ELF-1 (cell line): Measurements from ENCODE around the gene RNF168.
"Not testable (repeated sequence)": the region's sequence is repeated elsewhere in the genome, so short reads cannot be mapped to it uniquely, and the experiment has no call there.

ENCODE experiments used
- DNase-seq: peaks from one replicate; pipeline ENCODE4 v3.0.0-alpha.2; 2016; ENCODE audit warnings: low read depth, low spot score

The RNF168 gene

GRCh38 chr3:196463804-196464203, 39.8 kb downstream of the RNF168 start:
- DNase-seq, result no peak

- no peak for DNase-seq
Measured at GRCh38 chr3:196463478-196463756, 40.2 kb downstream of the RNF168 start.

GRCh38 chr3:196462680-196463477, 40.7 kb downstream of the RNF168 start:
- DNase-seq, result not testable (repeated sequence)

GRCh38 chr3:196458063-196458462, 45.5 kb downstream of the RNF168 start:
- no peak for DNase-seq

- DNase-seq, result not testable (repeated sequence)
Measured at GRCh38 chr3:196457470-196457869, 46.1 kb downstream of the RNF168 start.

GRCh38 chr3:196454935-196455334, 48.6 kb downstream of the RNF168 start:
- DNase-seq, result no peak

- peak; percentile 26 for DNase-seq
Measured at GRCh38 chr3:196445391-196445790, 58.2 kb downstream of the RNF168 start.

GRCh38 chr3:196444500-196444894, 59.1 kb downstream of the RNF168 start:
- DNase-seq, result no peak

- no peak for DNase-seq
Measured at GRCh38 chr3:196440696-196441095, 62.9 kb downstream of the RNF168 start.

GRCh38 chr3:196440041-196440537, 63.5 kb downstream of the RNF168 start:
- no peak for DNase-seq

- DNase-seq, result peak; percentile 96
Measured at GRCh38 chr3:196432137-196432879, 71.3 kb downstream of the RNF168 start, which contains the start of gene UBXN7. UBXN7 (minus strand) TSS chr3:196432427; CDS start chr3:196432399, 28 bp downstream.

- DNase-seq, result peak; percentile 31
Measured at GRCh38 chr3:196431181-196432136, 72.1 kb downstream of the RNF168 start.

- DNase-seq, result no peak
Measured at GRCh38 chr3:196428041-196428440, 75.5 kb downstream of the RNF168 start.

GRCh38 chr3:196424421-196424820, 79.1 kb downstream of the RNF168 start:
- DNase-seq, result peak; percentile 44

- no peak for DNase-seq
Measured at GRCh38 chr3:196423044-196423781, 80.4 kb downstream of the RNF168 start.

- not testable (repeated sequence) for DNase-seq
Measured at GRCh38 chr3:196421668-196422067, 81.9 kb downstream of the RNF168 start.

GRCh38 chr3:196419386-196419785, 84.2 kb downstream of the RNF168 start:
- no peak for DNase-seq
